GM19467 (cell line): ENCODE data around the gene SCART1.
"Not testable (repeated sequence)": the region's sequence is repeated elsewhere in the genome, so short reads cannot be mapped to it uniquely, and the experiment has no call there.

ENCODE experiments used
- ATAC-seq: cut with Tn5 transposase; IDR thresholded peaks from one replicate; pipeline ENCODE4 v1.9.1; 2021; ENCODE audit warnings: mild to moderate bottlenecking, moderate library complexity; ENCODE audit not compliant: unreplicated experiment

SCART1 gene

DNA sequence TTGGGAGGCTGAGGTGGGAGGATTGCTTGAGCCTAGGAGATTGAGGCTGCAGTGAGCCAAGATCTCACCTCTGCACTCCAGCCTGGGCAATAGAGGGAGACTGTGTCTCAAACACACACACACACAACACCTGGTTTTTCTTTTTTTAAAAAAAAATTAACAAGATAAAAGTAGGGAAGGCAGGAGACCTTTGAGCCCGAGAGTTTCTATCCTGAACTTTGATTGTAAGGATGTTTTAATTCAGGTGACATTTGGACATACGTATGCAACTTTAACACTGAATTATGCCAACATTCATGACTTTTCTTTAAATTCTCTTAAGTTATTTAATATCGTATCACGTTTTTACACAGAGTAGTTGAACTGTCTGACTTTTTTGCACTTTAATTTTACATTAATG lies 61.7 kb downstream of the SCART1 start:
- ATAC-seq = no peak

DNA sequence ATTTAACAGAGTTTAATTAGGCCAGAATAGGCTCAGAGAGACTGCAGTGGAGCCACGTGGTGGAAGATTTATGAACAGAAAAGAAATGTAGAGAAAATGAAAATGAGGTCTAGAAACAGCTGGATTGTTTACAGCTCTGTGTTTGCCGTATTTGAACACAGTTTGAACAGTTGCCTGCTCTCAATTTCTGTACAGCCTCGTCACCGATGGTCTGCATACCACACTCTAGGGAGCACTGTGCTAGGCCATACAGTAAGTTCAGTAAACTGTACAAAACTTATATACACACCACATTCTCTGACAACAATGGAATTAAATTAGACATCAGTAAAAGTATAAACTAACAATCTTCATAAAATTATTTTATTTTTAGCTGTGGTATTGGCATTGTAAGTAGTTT lies 62.3 kb downstream of the SCART1 start:
- ATAC-seq = no peak

DNA sequence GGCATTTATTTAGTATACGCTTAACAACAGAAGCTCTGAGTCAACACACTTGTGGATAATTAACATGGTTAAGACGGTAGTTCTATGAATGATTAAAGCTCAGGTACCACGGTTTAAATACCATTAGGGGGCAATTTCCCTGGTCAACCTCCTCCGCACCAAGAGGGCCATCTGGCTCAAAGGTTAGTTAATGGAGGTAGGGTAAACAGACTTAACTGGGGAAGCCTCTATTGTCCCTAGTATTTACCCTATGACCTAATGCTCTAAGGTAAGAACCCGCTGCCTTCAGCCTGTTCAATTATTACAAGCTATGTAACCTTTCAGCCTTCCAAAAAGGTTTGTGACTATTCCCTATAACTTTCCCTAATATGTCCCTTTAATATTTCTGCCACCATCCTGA lies 64.8 kb downstream of the SCART1 start:
- ATAC-seq = not testable (repeated sequence)
